NCI-H524 treated with DMSO at 0.1 percent for 48 hours (cell line): ENCODE results near the gene BANP.
"Not testable (repeated sequence)": the region's sequence is repeated elsewhere in the genome, so short reads cannot be mapped to it uniquely, and the experiment has no call there.

Experiments
- DNase-seq: peaks from one replicate; lab custom pipeline; 2025; lab: John Stamatoyannopoulos, UW

Gene BANP

GRCh38 chr16:87968541-87968940 lies 17.3 kb downstream of the BANP start:
- no peak for DNase-seq

- DNase-seq: no peak
Observed at GRCh38 chr16:87970186-87970585, 19.0 kb downstream of the BANP start.

- no peak for DNase-seq
Observed at GRCh38 chr16:87971933-87972332, 20.7 kb downstream of the BANP start.

GRCh38 chr16:87973717-87974116 lies 22.5 kb downstream of the BANP start:
- no peak for DNase-seq

GRCh38 chr16:87974178-87974577 lies 22.9 kb downstream of the BANP start:
- no peak for DNase-seq

- no peak for DNase-seq
Observed at GRCh38 chr16:87976665-87977064, 25.4 kb downstream of the BANP start.

- DNase-seq: no peak
Observed at GRCh38 chr16:87978127-87978526, 26.9 kb downstream of the BANP start.

GRCh38 chr16:87979352-87979751 lies 28.1 kb downstream of the BANP start:
- DNase-seq: no peak

- not testable (repeated sequence) for DNase-seq
Observed at GRCh38 chr16:87979911-87980630, 28.8 kb downstream of the BANP start.

GRCh38 chr16:87981376-87981775 lies 30.1 kb downstream of the BANP start:
- DNase-seq: not testable (repeated sequence)

- DNase-seq: no peak
Observed at GRCh38 chr16:87982581-87983041, 31.4 kb downstream of the BANP start.

GRCh38 chr16:87983072-87983736 lies 32.0 kb downstream of the BANP start:
- DNase-seq: not testable (repeated sequence)

GRCh38 chr16:87983737-87984097 lies 32.5 kb downstream of the BANP start:
- not testable (repeated sequence) for DNase-seq

- not testable (repeated sequence) for DNase-seq
Observed at GRCh38 chr16:87984180-87984579, 32.9 kb downstream of the BANP start.

GRCh38 chr16:87984632-87985267 lies 33.5 kb downstream of the BANP start:
- no peak for DNase-seq

GRCh38 chr16:87985493-87985892 lies 34.3 kb downstream of the BANP start:
- not testable (repeated sequence) for DNase-seq

- not testable (repeated sequence) for DNase-seq
Observed at GRCh38 chr16:87986361-87986849, 35.2 kb downstream of the BANP start.

- DNase-seq: peak; percentile 85
Observed at GRCh38 chr16:87988596-87988995, 37.4 kb downstream of the BANP start.

GRCh38 chr16:87990254-87990653 lies 39.0 kb downstream of the BANP start:
- not testable (repeated sequence) for DNase-seq

GRCh38 chr16:87992142-87992541 lies 40.9 kb downstream of the BANP start:
- DNase-seq: not testable (repeated sequence)

- DNase-seq: no peak
Observed at GRCh38 chr16:87993901-87994300, 42.7 kb downstream of the BANP start.

- DNase-seq: no peak
Observed at GRCh38 chr16:87995644-87996043, 44.4 kb downstream of the BANP start.
